ENCODE data around the gene DPCD.

Gene DPCD

GRCh38 chr10:101569323-101569621 is 18.8 kb upstream of the DPCD start:
- Mint-ChIP-seq H3K4me3 (peak overlapping the region; percentile 79), H3K36me3 (ENCODE audit: low read depth) (no peaks in the 10 kb centered on the region), H3K4me1 (peaks cover 34% of the 10 kb centered on the region), H3K27me3 (ENCODE audit: low read depth, poor library complexity) (peaks cover 58% of the 10 kb centered on the region), H3K27ac (no peak overlapping the region), H3K9me3 (peaks cover 6% of the 10 kb centered on the region)
- DNase-seq = peak; percentile 70
- TF ChIP-seq, protein P1, sequence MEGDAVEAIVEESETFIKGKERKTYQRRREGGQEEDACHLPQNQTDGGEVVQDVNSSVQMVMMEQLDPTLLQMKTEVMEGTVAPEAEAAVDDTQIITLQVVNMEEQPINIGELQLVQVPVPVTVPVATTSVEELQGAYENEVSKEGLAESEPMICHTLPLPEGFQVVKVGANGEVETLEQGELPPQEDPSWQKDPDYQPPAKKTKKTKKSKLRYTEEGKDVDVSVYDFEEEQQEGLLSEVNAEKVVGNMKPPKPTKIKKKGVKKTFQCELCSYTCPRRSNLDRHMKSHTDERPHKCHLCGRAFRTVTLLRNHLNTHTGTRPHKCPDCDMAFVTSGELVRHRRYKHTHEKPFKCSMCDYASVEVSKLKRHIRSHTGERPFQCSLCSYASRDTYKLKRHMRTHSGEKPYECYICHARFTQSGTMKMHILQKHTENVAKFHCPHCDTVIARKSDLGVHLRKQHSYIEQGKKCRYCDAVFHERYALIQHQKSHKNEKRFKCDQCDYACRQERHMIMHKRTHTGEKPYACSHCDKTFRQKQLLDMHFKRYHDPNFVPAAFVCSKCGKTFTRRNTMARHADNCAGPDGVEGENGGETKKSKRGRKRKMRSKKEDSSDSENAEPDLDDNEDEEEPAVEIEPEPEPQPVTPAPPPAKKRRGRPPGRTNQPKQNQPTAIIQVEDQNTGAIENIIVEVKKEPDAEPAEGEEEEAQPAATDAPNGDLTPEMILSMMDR (IDR thresholded peaks at IDR 0.05) = no peak

DNA sequence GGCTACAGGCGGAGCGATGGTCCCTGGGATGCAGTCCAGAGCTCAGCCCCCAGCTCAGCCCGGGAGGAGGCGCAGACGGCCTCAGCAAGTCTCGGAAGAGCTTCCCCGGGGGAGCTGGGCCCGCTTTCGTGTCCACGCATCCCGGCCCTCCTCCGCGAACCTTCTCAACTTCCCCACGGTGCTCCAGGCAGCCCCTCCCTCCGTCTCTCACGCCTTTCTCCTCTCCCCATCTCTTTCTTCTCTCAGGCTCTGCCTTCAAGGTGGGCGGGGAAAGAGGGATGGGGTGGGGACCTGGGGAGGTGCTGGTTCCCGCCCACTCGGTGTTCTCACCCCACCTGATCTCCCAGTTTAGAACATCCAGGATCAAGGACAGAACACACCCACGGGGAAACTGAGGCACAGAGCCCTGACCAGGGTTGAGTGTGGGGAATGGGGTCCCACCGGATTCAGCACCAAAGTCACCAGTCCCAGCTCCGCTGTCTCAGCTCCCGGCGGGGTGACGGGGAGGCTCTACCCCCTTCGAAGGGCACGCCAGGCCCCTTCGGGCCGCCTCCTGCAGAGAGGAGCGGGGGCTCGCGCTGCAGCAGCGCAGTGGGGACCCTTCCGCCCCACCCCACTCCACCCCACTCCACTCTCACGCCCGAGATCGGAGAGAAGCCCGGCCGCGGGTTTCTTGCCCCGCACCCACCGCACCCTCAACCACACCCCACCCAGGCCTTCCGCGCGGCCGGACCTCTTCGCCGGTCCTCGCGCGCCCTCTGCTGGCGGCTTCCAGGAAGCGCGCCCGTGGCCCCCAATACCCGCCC is 18.3 kb upstream of the DPCD start:
- DNase-seq = peak; percentile 92
- Mint-ChIP-seq H3K4me1 (peaks cover 39% of the 10 kb centered on the region), H3K9me3 (peaks cover 6% of the 10 kb centered on the region), H3K27me3 (ENCODE audit: low read depth, poor library complexity) (peaks cover 55% of the 10 kb centered on the region), H3K4me3 (peak overlapping the region; percentile 79), H3K27ac (no peak overlapping the region), H3K36me3 (ENCODE audit: low read depth) (no peaks in the 10 kb centered on the region)
- TF ChIP-seq, protein P1 (IDR thresholded peaks at IDR 0.05) = peak; percentile 86

DNA sequence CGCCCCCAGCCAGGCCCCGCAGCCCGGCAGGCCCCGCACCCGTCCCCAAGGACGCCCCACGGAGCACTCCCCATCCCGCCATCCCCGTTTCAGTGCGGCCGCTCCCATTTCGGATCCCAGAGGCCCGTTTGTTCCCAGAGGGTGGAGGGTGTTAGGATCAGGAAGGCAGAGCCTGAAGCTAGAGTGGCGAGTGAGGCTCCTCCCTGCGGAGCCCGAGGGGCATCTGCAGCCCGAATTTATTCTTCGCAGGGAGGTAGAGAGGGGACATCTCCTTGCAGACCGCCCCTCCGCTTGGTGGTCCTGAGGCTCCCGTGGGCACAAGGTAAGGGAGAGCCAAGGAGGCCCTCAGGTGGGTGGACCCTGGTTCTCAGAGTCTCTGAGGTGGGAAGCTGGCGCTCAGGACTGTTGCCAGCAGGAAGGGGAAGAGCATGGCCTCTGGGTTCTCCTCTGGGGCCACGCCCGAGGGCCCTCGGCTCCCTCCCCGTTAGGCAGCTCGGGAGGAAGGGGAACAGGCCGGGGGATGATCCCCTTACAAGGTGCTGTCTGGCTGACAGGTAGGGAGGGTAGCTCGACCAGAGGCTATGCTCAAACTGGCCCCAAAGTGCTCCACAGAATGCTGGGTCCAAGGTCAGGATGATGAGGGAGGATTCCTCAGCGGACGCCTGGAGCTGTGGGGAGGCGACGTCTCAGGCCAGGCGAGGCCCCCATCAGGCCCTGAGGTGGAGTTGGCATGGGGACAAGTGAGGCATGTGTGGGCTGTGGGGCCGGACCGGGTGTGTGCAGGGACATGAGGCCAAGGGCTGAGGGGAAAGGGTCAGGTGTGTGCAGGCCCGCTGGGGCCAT is 17.5 kb upstream of the DPCD start:
- Mint-ChIP-seq H3K27me3 (ENCODE audit: low read depth, poor library complexity) (peaks cover 47% of the 10 kb centered on the region), H3K9me3 (peaks cover 6% of the 10 kb centered on the region), H3K27ac (no peak overlapping the region), H3K4me1 (peaks cover 39% of the 10 kb centered on the region), H3K4me3 (peak overlapping the region; percentile 68), H3K36me3 (ENCODE audit: low read depth) (no peaks in the 10 kb centered on the region)
- DNase-seq = no peak
- TF ChIP-seq, protein P1 (IDR thresholded peaks at IDR 0.05) = no peak

DNA sequence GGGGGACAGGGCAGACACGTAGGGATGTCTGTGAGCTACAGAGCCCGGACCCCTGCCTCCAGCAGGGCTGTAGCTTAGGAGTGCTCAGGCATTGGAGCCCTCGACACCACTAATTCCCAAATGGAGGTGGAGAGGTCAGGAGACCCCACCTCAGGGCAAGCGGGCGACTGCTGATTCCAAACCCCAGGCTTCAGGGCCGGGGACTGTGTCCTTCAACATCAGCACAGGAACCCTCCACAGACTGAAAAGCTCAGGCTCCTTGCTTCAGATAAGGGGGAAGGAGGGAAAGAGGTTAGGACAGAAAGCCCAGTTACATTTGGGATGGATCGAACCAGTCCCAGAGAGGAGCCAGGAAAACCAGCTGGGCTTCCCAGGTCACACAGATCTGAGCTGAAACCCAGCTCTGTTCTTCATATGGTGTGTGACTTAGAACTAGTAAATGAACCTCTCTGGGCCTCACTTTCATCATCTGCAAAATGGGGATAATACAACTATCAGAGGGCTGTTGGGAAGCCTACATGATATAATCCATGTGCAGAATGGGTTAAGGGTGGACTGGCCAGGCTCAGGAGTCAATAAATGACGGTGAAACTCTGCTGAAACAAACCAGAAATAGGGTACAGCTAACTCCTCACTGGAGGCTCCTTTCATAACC is 16.7 kb upstream of the DPCD start:
- Mint-ChIP-seq H3K4me3 (no peak overlapping the region), H3K27ac (no peak overlapping the region), H3K4me1 (peaks cover 36% of the 10 kb centered on the region), H3K27me3 (ENCODE audit: low read depth, poor library complexity) (peaks cover 42% of the 10 kb centered on the region), H3K36me3 (ENCODE audit: low read depth) (no peaks in the 10 kb centered on the region), H3K9me3 (peaks cover 6% of the 10 kb centered on the region)
- TF ChIP-seq, protein P1 (IDR thresholded peaks at IDR 0.05) = no peak
- no peak for DNase-seq

DNA sequence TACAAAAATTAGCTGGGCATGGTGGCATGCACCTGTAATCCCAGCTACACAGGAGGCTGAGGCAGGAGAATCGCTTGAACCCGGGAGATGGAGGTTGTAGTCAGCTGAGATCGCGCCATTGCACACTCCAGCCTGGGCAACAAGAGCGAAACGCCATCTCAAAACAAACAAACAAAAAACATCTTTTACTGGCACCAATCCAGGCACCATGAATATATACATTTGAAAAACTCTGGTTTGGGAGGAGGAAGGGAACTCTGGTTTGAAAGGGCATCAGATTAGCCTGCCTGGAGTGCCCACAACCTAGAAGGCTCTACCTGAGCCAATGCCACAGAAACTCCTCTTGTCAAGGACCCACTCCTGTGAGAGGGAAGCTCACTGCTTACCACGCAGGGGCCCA is 16.0 kb upstream of the DPCD start:
- TF ChIP-seq, protein P1 (IDR thresholded peaks at IDR 0.05) = no peak
- no peak overlapping the region for H3K27ac Mint-ChIP-seq
- peaks cover 31% of the 10 kb centered on the region for H3K4me1 Mint-ChIP-seq
- H3K36me3 Mint-ChIP-seq (ENCODE audit: low read depth) = peaks cover 3% of the 10 kb centered on the region
- H3K27me3 Mint-ChIP-seq (ENCODE audit: low read depth, poor library complexity) = peaks cover 37% of the 10 kb centered on the region
- H3K9me3 Mint-ChIP-seq = peaks cover 6% of the 10 kb centered on the region
- no peak overlapping the region for H3K4me3 Mint-ChIP-seq
- DNase-seq = no peak
